K562 treated with DMSO at 1 percent for 48 hours (cell line): ENCODE data around the gene PSG7. TPM values are rescaled to one million over a fixed set of nuclear protein-coding genes. Genes with fewer than 3 reads are reported as not detected.

Experiments
- total RNA-seq: library from RNA; unstranded; fragments of 300-600 nt; gene quantifications from 2 replicates; pipeline ENCODE4 v1.2.3, GENCODE V29; 2022; ENCODE audit warnings: low replicate concordance; ENCODE audit errors: extremely low read depth

PSG7 gene
- total RNA-seq: not detected in 2 replicates

DNA sequence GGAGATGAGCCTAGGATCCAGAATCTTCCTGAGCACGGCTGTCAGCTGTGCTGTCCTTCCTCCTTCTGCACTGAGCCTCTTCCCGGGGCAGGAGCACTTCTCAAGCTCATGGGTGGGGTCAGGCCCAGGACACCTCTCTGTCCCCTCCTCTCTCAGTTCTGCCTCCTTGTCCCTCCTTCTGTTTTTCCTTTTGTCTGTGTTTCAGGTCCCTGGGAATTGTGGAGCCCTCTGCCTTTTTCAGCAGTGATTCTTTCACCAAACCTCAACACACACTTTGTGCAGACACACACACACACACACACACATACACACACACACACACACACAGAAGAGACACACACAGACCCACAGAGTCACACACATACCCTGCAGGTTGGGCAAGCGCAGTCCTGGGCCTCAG, at the start of gene PSG7:
Gene PSG7 (minus strand): TSS at position 101 of the 400 bp plus-strand sequence. CDS start 131 bp downstream, outside the sequence.

DNA sequence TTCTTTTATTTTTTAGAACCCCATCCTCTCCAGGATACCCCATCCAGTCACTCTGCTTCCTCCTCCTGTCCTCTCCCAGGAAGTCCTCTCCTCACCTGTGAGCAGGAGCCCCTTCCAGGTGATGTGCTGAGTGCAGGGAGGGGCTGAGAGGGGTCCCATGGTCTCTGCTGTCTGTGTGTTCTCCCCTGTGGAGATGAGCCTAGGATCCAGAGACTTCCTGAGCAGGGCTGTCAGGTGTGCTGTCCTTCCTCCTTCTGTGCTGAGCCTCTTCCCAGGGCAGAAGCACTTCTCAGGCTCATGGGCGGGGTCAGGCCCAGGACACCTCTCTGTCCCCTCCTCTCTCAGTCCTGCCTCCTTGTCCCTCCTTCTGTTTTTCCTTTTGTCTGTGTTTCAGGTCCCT, 19.4 kb downstream of the PSG7 start, which contains the start of gene PSG6:
Gene PSG6 (minus strand): TSS at position 261 of the 400 bp plus-strand sequence. CDS start 102 bp downstream, at position 159.

DNA sequence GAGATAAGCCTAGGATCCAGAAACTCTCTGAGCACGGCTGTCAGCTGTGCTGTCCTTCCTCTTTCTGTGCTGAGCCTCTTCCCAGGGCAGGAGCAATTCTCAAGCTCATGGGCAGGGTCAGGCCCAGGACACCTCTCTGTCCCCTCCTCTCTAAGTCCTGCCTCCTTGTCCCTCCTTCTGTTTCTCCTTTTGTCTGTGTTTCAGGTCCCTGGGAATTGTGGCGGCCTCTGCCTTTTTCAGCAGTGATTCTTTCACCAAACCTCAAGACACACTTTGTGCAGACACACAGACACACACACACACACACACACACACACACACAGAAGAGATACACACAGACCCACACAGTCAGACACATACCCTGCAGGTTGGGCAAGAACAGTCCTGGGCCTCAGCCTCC, 57.4 kb downstream of the PSG7 start, which contains the start of gene PSG1:
Gene PSG1 (minus strand): TSS at position 101 of the 400 bp plus-strand sequence. CDS start 132 bp downstream, outside the sequence.

Other genes starting within 250 kb of the PSG7 start
- gene PSG3, start 196.7 kb downstream of the PSG7 start, total RNA-seq: not detected in 2 replicates
- gene PSG8, start 171.5 kb downstream of the PSG7 start, total RNA-seq: not detected in 2 replicates
- gene PSG1, start 57.5 kb downstream of the PSG7 start, total RNA-seq: not detected in 2 replicates
- not detected in 2 replicates for gene PSG6, start 19.3 kb downstream of the PSG7 start, total RNA-seq
- gene PSG11, start 89.3 kb upstream of the PSG7 start, total RNA-seq: not detected in 2 replicates
- gene PSG2, start 145.5 kb upstream of the PSG7 start, total RNA-seq: not detected in 2 replicates
- not detected in 2 replicates for gene PSG5, start 249.3 kb upstream of the PSG7 start, total RNA-seq